ENCODE data around the gene C9orf72.

Gene C9orf72

GRCh38 chr9:27537756-27538155 is 35.5 kb downstream of the C9orf72 start:
- no peak for FAIRE-seq

GRCh38 chr9:27537027-27537435 is 36.2 kb downstream of the C9orf72 start:
- FAIRE-seq, result no peak

- no peak for FAIRE-seq
Observed at GRCh38 chr9:27536168-27536567, 37.1 kb downstream of the C9orf72 start.

- FAIRE-seq, result no peak
Observed at GRCh38 chr9:27535701-27536118, 37.6 kb downstream of the C9orf72 start.

GRCh38 chr9:27534658-27535209 is 38.5 kb downstream of the C9orf72 start:
- no peak for FAIRE-seq

- FAIRE-seq, result no peak
Observed at GRCh38 chr9:27534131-27534530, 39.1 kb downstream of the C9orf72 start.

- FAIRE-seq, result no peak
Observed at GRCh38 chr9:27533311-27533710, 40.0 kb downstream of the C9orf72 start.

GRCh38 chr9:27532046-27532445 is 41.2 kb downstream of the C9orf72 start:
- no peak for FAIRE-seq

GRCh38 chr9:27530915-27531755 is 42.1 kb downstream of the C9orf72 start:
- no peak for FAIRE-seq

GRCh38 chr9:27529316-27530278 is 43.7 kb downstream of the C9orf72 start, which contains the start of gene MOB3B:
Gene MOB3B, minus strand, starts transcription at chr9:27529814. Its CDS starts 74,264 bp downstream, at chr9:27455550.
- no peak for FAIRE-seq

- no peak for FAIRE-seq
Observed at GRCh38 chr9:27528886-27529315, 44.4 kb downstream of the C9orf72 start.

GRCh38 chr9:27528076-27528885 is 45.0 kb downstream of the C9orf72 start:
- no peak for FAIRE-seq

- no peak for FAIRE-seq
Observed at GRCh38 chr9:27527702-27528075, 45.6 kb downstream of the C9orf72 start.

GRCh38 chr9:27524236-27524635 is 49.0 kb downstream of the C9orf72 start, which contains the start of gene IFNK:
Gene IFNK, plus strand, starts transcription at chr9:27524290. Its CDS starts 47 bp downstream, at chr9:27524337.
- no peak for FAIRE-seq

- FAIRE-seq, result no peak
Observed at GRCh38 chr9:27523141-27523540, 50.1 kb downstream of the C9orf72 start.

GRCh38 chr9:27520986-27521385 is 52.3 kb downstream of the C9orf72 start:
- FAIRE-seq, result no peak

- no peak for FAIRE-seq
Observed at GRCh38 chr9:27519466-27520465, 53.5 kb downstream of the C9orf72 start.

GRCh38 chr9:27518809-27519208 is 54.5 kb downstream of the C9orf72 start:
- no peak for FAIRE-seq

GRCh38 chr9:27518006-27518405 is 55.3 kb downstream of the C9orf72 start:
- no peak for FAIRE-seq

- no peak for FAIRE-seq
Observed at GRCh38 chr9:27514551-27514950, 58.7 kb downstream of the C9orf72 start.

- no peak for FAIRE-seq
Observed at GRCh38 chr9:27511771-27512170, 61.5 kb downstream of the C9orf72 start.
